BLaER1 (cell line): ENCODE results near the gene THAP12.
A peak's percentile ranks its signal among the peaks of the same experiment; 100 is the strongest.
"Not testable (repeated sequence)": the region's sequence is repeated elsewhere in the genome, so short reads cannot be mapped to it uniquely, and the experiment has no call there.

ENCODE experiments used
- H3K27ac ChIP-seq: shearing (Covaris generic); formaldehyde crosslinking; 2 replicates; pipeline ENCODE4 v1.8.1; 2022
- H3K27me3 ChIP-seq: shearing (Covaris generic); formaldehyde crosslinking; 2 replicates; pipeline ENCODE4 v1.8.1; 2022
- H3K36me3 ChIP-seq: shearing (Covaris generic); formaldehyde crosslinking; 2 replicates; pipeline ENCODE4 v1.8.1; 2022
- H3K4me1 ChIP-seq: shearing (Covaris generic); formaldehyde crosslinking; 2 replicates; pipeline ENCODE4 v1.8.1; 2022
- H3K4me2 ChIP-seq: shearing (Covaris generic); formaldehyde crosslinking; 2 replicates; pipeline ENCODE4 v1.8.1; 2022
- H3K4me3 ChIP-seq: shearing (Covaris generic); formaldehyde crosslinking; 2 replicates; pipeline ENCODE4 v1.8.1; 2022
- H3K9ac ChIP-seq: shearing (Covaris generic); formaldehyde crosslinking; 2 replicates; pipeline ENCODE4 v1.8.1; 2022
- H3K9me3 ChIP-seq: shearing (Covaris generic); formaldehyde crosslinking; 2 replicates; pipeline ENCODE4 v1.8.1; 2022
- H4K20me1 ChIP-seq: shearing (Covaris generic); formaldehyde crosslinking; 2 replicates; pipeline ENCODE4 v1.8.1; 2022
- Cebpa-rat ChIP-seq: shearing (Covaris generic); IDR thresholded peaks from 2 replicates; pipeline ENCODE4 v1.8.1; 2022

THAP12 gene

GRCh38 chr11:76380977-76381719 lies at the start of gene THAP12, which contains the start of gene GVQW3:
THAP12 (minus strand) TSS chr11:76381132; CDS start chr11:76380836, 296 bp downstream.
GVQW3 (plus strand) TSS chr11:76381323; CDS start chr11:76381829, 506 bp downstream.
- Histone ChIP-seq H3K4me1 (peaks cover 42% of the 10 kb centered on the region), H3K4me3 (peak within 1 kb of the TSS; percentile 98), H3K27me3 (no peaks in the 10 kb centered on the region), H3K27ac (peak within 1 kb of the TSS; percentile 92), H3K9me3 (no peaks in the 10 kb centered on the region), H3K9ac (peak within 1 kb of the TSS; percentile 95), H4K20me1 (peaks cover 43% of the 10 kb centered on the region), H3K4me2 (peak within 1 kb of the TSS; percentile 97), H3K36me3 (peaks cover 19% of the 10 kb centered on the region)
- no peak for TF ChIP-seq Cebpa-rat

GRCh38 chr11:76426660-76427059 lies 45.7 kb upstream of the THAP12 start:
- Histone ChIP-seq H3K4me3 (no peak overlapping the region), H3K9me3 (no peaks in the 10 kb centered on the region), H4K20me1 (no peaks in the 10 kb centered on the region), H3K36me3 (no peaks in the 10 kb centered on the region), H3K27me3 (no peaks in the 10 kb centered on the region), H3K4me2 (no peak overlapping the region), H3K4me1 (no peaks in the 10 kb centered on the region), H3K27ac (no peak overlapping the region), H3K9ac (no peak overlapping the region)
- no peak for TF ChIP-seq Cebpa-rat

- Histone ChIP-seq H3K27ac (no peak overlapping the region), H3K9me3 (no peaks in the 10 kb centered on the region), H3K9ac (no peak overlapping the region), H4K20me1 (no peaks in the 10 kb centered on the region), H3K4me3 (no peak overlapping the region), H3K27me3 (no peaks in the 10 kb centered on the region), H3K36me3 (no peaks in the 10 kb centered on the region), H3K4me2 (no peak overlapping the region), H3K4me1 (no peaks in the 10 kb centered on the region)
- TF ChIP-seq Cebpa-rat = no peak
Observed at GRCh38 chr11:76424891-76425290, 44.0 kb upstream of the THAP12 start.

GRCh38 chr11:76424379-76424778 lies 43.4 kb upstream of the THAP12 start:
- TF ChIP-seq Cebpa-rat = no peak
- Histone ChIP-seq H3K27ac (no peak overlapping the region), H3K27me3 (no peaks in the 10 kb centered on the region), H3K9ac (no peak overlapping the region), H3K4me3 (no peak overlapping the region), H3K4me2 (no peak overlapping the region), H4K20me1 (no peaks in the 10 kb centered on the region), H3K36me3 (no peaks in the 10 kb centered on the region), H3K4me1 (no peaks in the 10 kb centered on the region), H3K9me3 (no peaks in the 10 kb centered on the region)

- no peaks in the 10 kb centered on the region for H4K20me1 ChIP-seq
- no peaks in the 10 kb centered on the region for H3K9me3 ChIP-seq
- no peaks in the 10 kb centered on the region for H3K27me3 ChIP-seq
- H3K36me3 ChIP-seq = no peaks in the 10 kb centered on the region
- no peak overlapping the region for H3K4me3 ChIP-seq
- H3K4me2 ChIP-seq = no peak overlapping the region
- no peak for TF ChIP-seq Cebpa-rat
- no peak overlapping the region for H3K27ac ChIP-seq
- no peaks in the 10 kb centered on the region for H3K4me1 ChIP-seq
- H3K9ac ChIP-seq = no peak overlapping the region
Observed at GRCh38 chr11:76419896-76420295, 39.0 kb upstream of the THAP12 start.

- TF ChIP-seq Cebpa-rat = no peak
- Histone ChIP-seq H3K27me3 (no peaks in the 10 kb centered on the region), H3K9me3 (no peaks in the 10 kb centered on the region), H3K4me2 (no peak overlapping the region), H4K20me1 (no peaks in the 10 kb centered on the region), H3K4me1 (no peaks in the 10 kb centered on the region), H3K4me3 (no peak overlapping the region), H3K9ac (no peak overlapping the region), H3K36me3 (no peaks in the 10 kb centered on the region), H3K27ac (no peak overlapping the region)
Observed at GRCh38 chr11:76415073-76415472, 34.1 kb upstream of the THAP12 start.

GRCh38 chr11:76410851-76411357 lies 30.0 kb upstream of the THAP12 start:
- H3K36me3 ChIP-seq = no peaks in the 10 kb centered on the region
- no peak overlapping the region for H3K9ac ChIP-seq
- H3K4me1 ChIP-seq = peaks cover 25% of the 10 kb centered on the region
- H4K20me1 ChIP-seq = no peaks in the 10 kb centered on the region
- H3K9me3 ChIP-seq = no peaks in the 10 kb centered on the region
- no peak overlapping the region for H3K4me3 ChIP-seq
- no peak overlapping the region for H3K27ac ChIP-seq
- no peak for TF ChIP-seq Cebpa-rat
- no peak overlapping the region for H3K4me2 ChIP-seq
- H3K27me3 ChIP-seq = no peaks in the 10 kb centered on the region

- no peak for TF ChIP-seq Cebpa-rat
- H3K9ac ChIP-seq = no peak overlapping the region
- no peaks in the 10 kb centered on the region for H3K27me3 ChIP-seq
- no peak overlapping the region for H3K4me3 ChIP-seq
- H3K9me3 ChIP-seq = no peaks in the 10 kb centered on the region
- H3K36me3 ChIP-seq = no peaks in the 10 kb centered on the region
- peaks cover 25% of the 10 kb centered on the region for H3K4me1 ChIP-seq
- H3K27ac ChIP-seq = 0 out of 2 replicates have a peak overlapping the region, but pooled peaks have one; percentile 32
- peak overlapping the region; percentile 65 for H3K4me2 ChIP-seq
- H4K20me1 ChIP-seq = no peaks in the 10 kb centered on the region
Observed at GRCh38 chr11:76408171-76408965, 27.4 kb upstream of the THAP12 start.

- Histone ChIP-seq H3K36me3 (no peaks in the 10 kb centered on the region), H4K20me1 (no peaks in the 10 kb centered on the region), H3K4me1 (peaks cover 25% of the 10 kb centered on the region), H3K9ac (no peak overlapping the region), H3K9me3 (no peaks in the 10 kb centered on the region), H3K4me3 (no peak overlapping the region), H3K27ac (no peak overlapping the region), H3K27me3 (no peaks in the 10 kb centered on the region), H3K4me2 (no peak overlapping the region)
- TF ChIP-seq Cebpa-rat = no peak
Observed at GRCh38 chr11:76406359-76406758, 25.4 kb upstream of the THAP12 start.

- not testable (repeated sequence) for H3K4me2 ChIP-seq, H4K20me1 ChIP-seq, H3K9ac ChIP-seq, H3K36me3 ChIP-seq, H3K9me3 ChIP-seq, H3K27me3 ChIP-seq, H3K4me1 ChIP-seq, H3K27ac ChIP-seq, H3K4me3 ChIP-seq
Observed at GRCh38 chr11:76401484-76401883, 20.6 kb upstream of the THAP12 start.
